ENCODE measurements around the gene FOXP4. TPM values are rescaled to one million over a fixed set of nuclear protein-coding genes. Genes with fewer than 3 reads are reported as not detected.

FOXP4 gene
- total RNA-seq, 1 donor = 2.2 TPM

DNA sequence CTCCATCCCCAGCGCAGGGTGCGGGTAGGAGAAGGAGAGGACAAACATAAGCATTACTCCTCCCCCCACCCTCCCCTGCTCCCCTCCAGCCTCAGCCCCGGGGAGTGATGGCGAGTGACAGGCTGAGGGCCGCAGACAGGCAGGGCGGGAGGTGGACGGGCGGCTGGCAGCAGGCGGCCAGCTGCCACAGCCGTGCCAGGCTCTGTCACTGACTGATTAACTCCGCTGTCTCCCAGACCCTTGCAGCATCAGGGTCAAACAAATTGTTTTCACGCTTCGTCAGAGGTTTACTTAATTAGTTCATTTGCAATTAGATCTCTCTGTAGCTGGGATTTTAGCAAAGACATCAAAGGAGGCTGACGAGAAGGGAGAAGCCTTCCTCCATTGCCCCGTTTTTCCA, 41.9 kb downstream of the FOXP4 start:
- no peak for DNase-seq (ENCODE audit: low read depth)
- TF ChIP-seq CTCF (IDR thresholded peaks at IDR 0.05; ENCODE audit: insufficient read depth, low read depth, low read length) = no peak
- no peak overlapping the region for H3K4me3 ChIP-seq (ENCODE audit: low read depth, low read length)

DNA sequence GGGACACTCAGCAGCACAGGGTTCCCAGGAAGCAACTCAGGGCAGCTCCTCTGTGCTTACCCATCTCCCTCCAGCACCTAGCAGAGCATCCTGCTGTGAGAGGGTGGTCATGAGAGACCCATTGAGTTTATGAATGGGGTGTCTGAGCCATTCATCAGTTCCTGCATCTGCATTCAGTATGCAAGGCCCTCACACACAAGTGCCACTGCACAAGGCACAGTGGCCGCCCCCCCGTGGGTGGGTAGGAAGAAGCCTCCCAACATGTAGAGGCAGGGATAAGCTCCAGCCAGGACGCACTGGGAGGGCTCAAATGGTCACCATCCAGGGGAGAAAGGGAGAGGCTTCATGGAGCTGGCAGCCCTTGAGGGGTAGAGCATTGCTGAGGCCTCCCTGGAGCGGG, 43.0 kb downstream of the FOXP4 start:
- DNase-seq (ENCODE audit: low read depth) = no peak
- TF ChIP-seq CTCF (IDR thresholded peaks at IDR 0.05; ENCODE audit: insufficient read depth, low read depth, low read length) = no peak
- no peak overlapping the region for H3K4me3 ChIP-seq (ENCODE audit: low read depth, low read length)

- TF ChIP-seq CTCF (IDR thresholded peaks at IDR 0.05; ENCODE audit: insufficient read depth, low read depth, low read length) = no peak
- no peak overlapping the region for H3K4me3 ChIP-seq (ENCODE audit: low read depth, low read length)
- DNase-seq (ENCODE audit: low read depth) = no peak
Measured at GRCh38 chr6:41589636-41590622, 43.7 kb downstream of the FOXP4 start.

GRCh38 chr6:41591122-41591521, 44.9 kb downstream of the FOXP4 start:
- DNase-seq (ENCODE audit: low read depth) = no peak
- no peak for TF ChIP-seq CTCF (IDR thresholded peaks at IDR 0.05; ENCODE audit: insufficient read depth, low read depth, low read length)
- H3K4me3 ChIP-seq (ENCODE audit: low read depth, low read length) = no peak overlapping the region

DNA sequence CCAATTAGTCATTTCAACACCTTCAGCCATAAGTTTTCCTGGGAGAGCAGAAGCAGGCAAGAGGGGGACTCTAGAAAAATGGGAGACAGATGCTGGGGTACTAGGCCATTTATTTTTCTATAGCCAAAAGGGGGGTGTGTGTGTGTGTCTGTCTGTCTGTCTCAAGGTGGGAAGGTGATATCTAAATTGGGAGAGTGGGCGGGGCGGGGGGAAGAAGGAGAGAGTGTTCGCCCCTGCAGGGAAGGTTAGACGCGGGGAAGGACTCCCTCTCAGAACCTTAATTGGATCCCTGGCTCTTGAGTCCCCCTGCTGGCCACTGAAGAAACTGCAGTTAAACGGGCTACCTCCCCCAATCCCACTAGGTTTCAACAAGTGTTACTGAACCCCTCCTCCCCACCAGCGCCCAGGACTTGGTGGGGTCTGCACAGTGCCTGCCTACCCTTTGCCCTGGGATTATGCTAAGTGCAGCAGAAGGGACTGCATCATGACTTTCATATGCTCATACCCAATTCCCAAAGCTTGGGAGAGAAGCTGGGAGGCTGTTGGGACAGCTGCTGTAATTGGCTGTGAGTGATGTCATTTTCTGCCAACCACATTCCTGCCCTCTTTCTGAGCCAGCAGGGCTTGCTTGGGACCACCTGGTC, 45.8 kb downstream of the FOXP4 start:
- no peak overlapping the region for H3K4me3 ChIP-seq (ENCODE audit: low read depth, low read length)
- peak; percentile 91 for TF ChIP-seq CTCF (IDR thresholded peaks at IDR 0.05; ENCODE audit: insufficient read depth, low read depth, low read length)

DNA sequence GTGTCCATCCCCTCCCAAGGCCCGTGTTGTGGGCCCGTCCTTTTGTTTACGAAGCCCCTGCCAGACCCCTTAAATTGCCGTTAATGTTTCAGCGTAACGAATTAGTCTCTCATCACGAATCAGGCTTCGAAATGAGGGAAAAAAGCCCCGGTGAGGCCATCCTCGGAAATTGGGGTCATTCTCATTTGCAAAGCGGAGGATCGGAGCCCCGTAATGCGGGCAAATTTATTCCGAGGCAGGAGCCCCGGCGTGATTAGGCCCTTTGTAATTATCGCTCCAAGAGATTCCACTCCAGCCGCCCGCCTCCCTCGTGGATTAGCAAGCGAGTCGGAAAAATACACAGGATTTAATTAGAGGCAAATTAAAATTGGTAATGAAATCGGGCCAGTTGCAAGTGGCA, 47.2 kb downstream of the FOXP4 start:
- no peak overlapping the region for H3K4me3 ChIP-seq (ENCODE audit: low read depth, low read length)
- DNase-seq (ENCODE audit: low read depth) = no peak
- no peak for TF ChIP-seq CTCF (IDR thresholded peaks at IDR 0.05; ENCODE audit: insufficient read depth, low read depth, low read length)

More for the DNA sequence above, 45.8 kb downstream of the FOXP4 start:
- DNase-seq (ENCODE audit: low read depth) = peak; percentile 70
